GM21381 (cell line): Measurements from ENCODE around the gene BRF1.
"Not testable (repeated sequence)": the region's sequence is repeated elsewhere in the genome, so short reads cannot be mapped to it uniquely, and the experiment has no call there.

Source experiments
- ATAC-seq: cut with Tn5 transposase; IDR thresholded peaks from one replicate; pipeline ENCODE4 v1.9.1; 2021; ENCODE audit warnings: mild to moderate bottlenecking, moderate library complexity; ENCODE audit not compliant: unreplicated experiment

BRF1 gene

DNA sequence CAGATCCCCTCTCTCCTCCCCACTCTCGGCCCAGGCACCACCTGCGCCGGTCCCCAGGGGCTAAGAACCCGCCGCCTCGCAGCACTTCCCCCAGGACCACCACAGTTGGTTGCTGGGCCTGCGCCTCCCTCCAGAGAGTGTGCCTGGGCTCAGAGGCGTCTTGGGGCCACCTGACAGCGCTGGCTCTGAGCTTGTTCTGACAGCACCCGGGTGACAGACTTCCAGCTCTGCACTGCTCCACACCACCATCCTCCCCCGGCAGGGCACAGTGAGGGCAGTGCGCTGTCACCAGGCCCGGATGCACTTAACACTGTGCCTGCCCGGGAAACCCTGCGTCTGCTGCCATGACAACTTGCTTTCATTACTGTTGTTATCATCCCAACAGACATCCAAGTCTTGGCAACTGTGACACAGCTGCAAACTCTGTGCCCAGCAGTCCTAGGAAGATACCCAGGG, 6.6 kb downstream of the BRF1 start:
- ATAC-seq, result peak; percentile 48

DNA sequence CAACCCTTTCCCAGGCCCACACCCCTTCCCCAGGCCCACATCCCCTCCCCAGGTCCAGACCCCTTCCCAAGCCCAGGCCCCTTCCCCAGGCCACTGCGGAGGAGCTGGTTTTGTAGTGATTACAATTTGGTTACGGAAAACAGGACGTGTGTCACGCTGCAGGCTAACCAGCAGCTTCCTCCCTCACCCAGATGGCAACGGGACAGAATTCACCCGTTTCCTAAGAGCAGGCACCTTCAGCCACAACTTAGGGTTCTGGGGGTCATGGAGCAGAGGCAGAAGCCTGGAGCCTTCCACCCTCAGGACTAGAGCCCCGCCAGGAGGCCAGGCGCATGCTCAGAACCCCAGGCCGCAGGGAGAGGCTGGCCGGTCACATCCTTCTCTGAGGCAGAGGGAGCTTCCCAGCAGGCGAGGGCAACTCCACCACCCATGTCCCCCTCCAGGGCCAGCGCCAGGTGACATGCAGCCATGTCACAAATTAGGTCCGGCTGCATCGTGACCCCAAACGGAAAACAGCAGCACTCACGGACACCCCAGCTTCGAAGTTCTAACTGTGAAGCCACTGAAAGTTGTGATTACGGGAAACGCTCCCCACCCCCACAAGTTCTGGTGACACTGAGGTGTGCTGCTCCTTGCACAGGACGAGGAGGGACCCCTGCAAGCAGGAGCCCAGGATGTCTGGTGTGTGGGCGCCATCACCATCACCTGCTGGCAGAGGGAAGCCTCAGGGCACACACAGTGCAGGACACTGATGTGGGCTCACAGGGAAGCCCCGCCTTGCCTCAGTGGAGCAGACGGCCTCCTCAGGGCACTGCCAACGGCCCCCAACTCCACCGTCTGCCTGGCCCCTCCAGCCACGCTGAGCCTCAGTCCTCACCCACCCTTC, 7.7 kb downstream of the BRF1 start:
- ATAC-seq, result peak; percentile 25

DNA sequence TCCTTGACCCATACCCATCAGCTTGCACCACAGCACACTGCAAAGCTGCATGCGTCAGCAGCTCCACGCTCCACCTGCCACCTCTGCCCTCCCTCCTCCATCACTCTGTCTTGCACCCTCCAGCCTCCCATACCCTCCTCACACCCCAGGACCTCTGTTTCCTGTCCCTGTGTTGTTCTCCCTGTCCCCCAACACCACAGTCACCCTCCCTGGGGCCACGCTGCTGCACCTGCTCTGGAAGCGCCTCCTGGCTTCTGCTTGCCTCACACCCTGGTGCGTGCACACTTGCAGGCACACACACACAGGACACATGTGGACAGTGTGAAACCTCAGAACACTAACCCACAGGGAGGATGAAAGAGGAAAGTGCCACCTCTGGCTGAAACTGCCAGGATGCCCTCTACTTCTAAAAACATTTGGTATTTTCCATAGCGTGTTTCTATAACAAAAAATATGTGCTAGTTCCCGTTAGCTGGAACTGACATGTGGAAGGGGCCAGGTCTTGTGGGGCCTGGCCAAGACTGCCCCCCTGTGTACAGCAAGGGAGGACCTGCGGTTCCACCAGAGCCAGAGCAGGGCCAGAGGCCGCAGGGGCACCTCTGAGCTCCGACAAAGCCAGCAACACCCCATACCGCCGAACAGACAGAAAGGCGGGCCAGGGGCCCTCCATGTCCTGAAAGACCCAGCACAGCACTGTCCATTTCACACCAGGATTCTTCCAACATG, 10.0 kb downstream of the BRF1 start:
- ATAC-seq, result no peak

DNA sequence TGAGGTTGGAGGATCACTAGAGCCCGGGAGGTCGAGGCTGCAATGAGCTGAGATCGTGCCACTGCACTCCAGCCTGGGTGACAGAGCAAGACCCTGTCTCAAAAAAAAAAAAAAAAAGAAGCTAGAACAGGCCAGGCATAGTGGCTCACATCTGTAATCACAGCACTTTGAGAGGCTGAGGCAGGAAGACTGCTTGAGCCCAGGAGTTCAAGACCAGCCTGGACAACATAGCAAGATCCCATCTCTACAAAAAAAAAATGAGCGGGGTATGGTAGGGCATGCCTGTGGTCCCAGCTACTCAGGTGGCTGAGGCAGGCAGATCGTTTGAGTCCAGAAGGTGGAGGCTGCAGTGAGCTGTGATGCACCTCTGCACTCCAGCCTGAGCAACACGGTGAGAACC, 11.9 kb downstream of the BRF1 start:
- not testable (repeated sequence) for ATAC-seq

- ATAC-seq, result no peak
These were observed 13.3 kb downstream of the BRF1 start for GRCh38 chr14:105287249-105288102.

- no peak for ATAC-seq
These were observed 14.0 kb downstream of the BRF1 start for GRCh38 chr14:105286759-105287144.

GRCh38 chr14:105285174-105285573, 15.6 kb downstream of the BRF1 start:
- no peak for ATAC-seq

GRCh38 chr14:105283899-105284298, 16.9 kb downstream of the BRF1 start:
- ATAC-seq, result no peak

GRCh38 chr14:105283028-105283427, 17.8 kb downstream of the BRF1 start:
- ATAC-seq, result no peak

DNA sequence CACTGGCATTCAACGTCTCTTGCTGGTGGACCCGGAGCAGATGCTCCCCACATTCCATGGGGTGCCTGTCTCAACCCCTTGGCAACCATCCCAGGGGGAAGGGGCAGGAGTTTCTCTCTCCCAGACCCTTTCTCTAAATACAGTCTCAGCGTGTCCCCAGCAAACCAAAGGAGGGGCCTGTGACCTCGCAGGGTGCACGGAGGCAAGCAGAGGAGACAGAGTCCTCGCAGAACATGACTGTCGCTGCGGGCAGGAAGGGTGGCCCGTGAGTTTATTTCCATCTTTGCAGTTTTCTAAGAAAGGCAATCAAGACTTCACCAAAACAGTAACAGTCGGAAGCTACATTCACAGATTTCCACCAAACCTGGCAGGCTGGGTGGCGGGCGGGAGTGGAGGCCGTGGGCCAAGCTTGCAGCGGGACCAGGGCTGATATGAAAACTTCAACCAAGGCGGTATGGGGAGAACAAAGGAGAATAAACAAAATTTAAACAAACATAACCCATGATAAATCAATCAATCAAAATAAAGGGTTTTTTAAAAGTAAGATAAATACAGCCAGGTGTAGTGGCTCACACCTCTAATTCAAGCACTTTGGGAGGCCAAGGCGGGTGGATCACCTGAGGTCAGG, 18.6 kb downstream of the BRF1 start:
- no peak for ATAC-seq

GRCh38 chr14:105281371-105282097, 19.3 kb downstream of the BRF1 start:
- ATAC-seq, result no peak

DNA sequence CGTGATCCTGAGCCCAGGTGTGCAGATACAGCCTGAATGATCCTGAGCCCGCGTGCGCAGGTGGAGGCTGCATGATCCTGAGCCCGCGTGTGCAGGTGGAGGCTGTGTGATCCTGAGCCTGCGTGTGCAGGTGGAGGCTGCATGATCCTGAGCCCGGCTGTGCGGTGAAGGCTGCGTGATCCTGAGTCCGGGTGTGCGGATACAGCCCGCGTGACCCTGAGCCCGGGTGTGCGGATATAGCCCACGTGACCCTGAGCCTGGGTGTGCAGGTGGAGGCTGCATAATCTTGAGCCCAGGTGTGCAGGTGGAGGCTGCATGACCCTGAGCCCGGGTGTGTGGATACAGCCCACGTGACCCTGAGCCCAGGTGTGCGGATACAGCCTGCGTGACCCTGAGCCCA, 20.3 kb downstream of the BRF1 start:
- no peak for ATAC-seq

DNA sequence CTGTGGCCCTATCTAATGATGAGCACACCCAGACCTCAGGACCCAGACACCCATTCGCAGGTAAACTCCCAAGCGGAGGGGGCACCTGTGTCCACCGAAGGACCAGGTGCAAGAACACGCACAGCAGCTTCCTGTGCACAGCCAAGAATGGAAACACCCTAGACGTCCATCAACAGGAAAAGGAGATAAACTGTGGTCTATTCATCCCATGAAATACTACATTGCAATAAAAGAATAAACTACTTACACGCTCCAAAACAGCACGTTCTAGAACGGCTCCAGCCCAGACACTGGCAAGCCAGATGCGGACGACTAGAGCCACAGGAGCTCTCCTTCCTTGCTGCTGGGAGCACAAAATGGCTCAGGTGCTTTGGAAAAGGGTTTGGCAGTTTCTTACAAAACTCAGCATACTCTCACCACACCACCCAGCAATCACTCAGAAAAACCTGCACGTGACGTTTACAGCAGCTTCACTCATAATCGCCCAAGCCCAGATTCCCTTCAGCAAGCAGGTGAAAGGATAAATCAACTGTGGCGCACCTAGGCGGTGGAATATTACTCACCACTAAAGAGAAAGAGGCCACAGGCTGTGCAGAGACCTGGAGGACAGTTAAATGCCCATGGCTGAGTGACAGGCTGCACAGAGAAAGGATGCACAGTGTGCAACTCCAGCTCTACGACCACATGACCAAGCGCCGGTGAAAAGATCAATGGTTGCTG, 21.0 kb downstream of the BRF1 start:
- ATAC-seq, result no peak

DNA sequence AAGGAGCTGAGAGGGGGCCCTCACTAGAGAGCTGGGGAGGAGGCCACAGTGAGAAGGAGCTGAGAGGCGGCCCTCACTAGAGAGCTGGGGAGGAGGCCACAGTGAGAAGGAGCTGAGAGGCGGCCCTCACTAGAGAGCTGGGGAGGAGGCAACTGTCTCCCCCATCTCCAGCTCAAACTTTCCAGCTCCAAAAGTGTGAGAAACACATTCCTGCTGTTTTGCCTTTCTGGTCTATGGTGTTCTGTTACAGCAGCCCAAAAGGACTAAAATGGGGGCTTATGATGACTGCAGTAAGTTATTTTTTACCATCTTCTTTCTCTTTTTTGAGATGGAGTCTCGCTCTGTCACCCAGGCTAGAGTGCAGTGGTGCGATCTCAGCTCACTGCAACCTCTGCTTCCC, 23.4 kb downstream of the BRF1 start:
- not testable (repeated sequence) for ATAC-seq

GRCh38 chr14:105275267-105275946, 25.4 kb downstream of the BRF1 start:
- no peak for ATAC-seq

- ATAC-seq, result no peak
These were observed 26.2 kb downstream of the BRF1 start for GRCh38 chr14:105274637-105275036.

GRCh38 chr14:105273062-105273461, 27.7 kb downstream of the BRF1 start:
- ATAC-seq, result no peak

DNA sequence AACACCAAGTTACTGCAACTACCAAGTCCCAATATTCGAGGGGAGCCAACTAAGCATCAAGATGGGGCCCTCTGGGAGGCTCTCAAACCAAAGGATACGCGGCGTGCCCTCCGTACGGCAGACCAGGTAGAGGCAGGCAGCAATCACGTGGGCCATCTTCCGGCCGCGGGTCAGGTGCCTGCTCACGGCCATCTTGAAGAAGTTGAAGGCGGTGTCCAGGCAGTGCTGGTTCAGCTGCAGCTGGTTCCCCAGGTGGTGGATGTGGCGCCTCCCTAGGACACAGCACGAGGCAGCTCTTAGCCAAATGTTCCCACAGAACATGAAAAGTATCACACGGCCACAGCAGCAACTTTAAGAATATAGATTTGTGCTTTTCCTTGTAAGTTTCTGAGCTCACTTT, 28.2 kb downstream of the BRF1 start:
- no peak for ATAC-seq
